GM19463 (cell line): ENCODE measurements around the gene SNRPN.
"Not testable (repeated sequence)": the region's sequence is repeated elsewhere in the genome, so short reads cannot be mapped to it uniquely, and the experiment has no call there.

ENCODE experiments used
- ATAC-seq: cut with Tn5 transposase; IDR thresholded peaks from one replicate; pipeline ENCODE4 v1.9.1; 2021; ENCODE audit warnings: mild to moderate bottlenecking, moderate library complexity; ENCODE audit not compliant: unreplicated experiment

The SNRPN gene

GRCh38 chr15:24966364-24967103 lies 11.7 kb downstream of the SNRPN start:
- no peak for ATAC-seq

GRCh38 chr15:24971052-24971451 lies 16.3 kb downstream of the SNRPN start:
- ATAC-seq: no peak

DNA sequence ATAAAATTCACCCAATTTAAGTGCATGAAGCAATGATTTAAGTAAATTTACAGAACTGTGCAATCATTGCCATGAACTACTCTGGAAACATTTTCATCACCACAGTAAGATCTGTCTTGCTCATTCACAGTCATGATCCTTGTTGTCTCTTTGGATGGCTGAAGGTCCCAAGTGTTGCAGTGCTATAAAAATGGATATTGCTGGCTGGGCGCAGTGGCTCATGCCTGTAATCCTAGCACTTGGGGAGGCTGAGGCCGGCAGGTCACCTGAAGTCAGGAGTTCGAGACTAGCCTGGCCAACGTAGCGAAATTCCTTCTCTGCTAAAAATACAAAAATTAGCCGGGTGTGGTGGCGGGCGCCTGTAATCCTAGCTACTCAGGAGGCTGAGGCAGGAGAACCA lies 17.0 kb downstream of the SNRPN start:
- ATAC-seq: no peak

- not testable (repeated sequence) for ATAC-seq
Measured at GRCh38 chr15:24972707-24973106, 17.9 kb downstream of the SNRPN start.

DNA sequence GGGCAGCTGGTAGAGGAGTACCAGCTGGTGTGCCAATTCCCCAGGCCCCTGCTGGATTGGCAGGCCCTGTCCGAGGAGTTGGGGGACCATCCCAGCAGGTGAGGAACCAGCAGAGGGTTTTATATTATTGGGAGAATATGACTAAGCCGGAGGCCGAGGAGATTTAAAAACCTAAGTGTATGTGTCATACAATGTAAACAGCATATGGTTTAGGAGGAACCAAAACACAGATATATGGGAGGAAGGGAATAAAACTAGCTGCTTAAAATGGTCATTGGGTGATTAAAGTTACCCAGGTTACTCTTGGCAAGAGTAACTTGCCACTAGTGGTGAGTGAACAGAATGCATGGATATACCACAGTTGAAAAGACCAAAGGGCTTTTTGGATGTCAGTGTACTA lies 22.1 kb downstream of the SNRPN start:
- ATAC-seq: no peak

- ATAC-seq: no peak
Measured at GRCh38 chr15:24977686-24978085, 22.9 kb downstream of the SNRPN start.

DNA sequence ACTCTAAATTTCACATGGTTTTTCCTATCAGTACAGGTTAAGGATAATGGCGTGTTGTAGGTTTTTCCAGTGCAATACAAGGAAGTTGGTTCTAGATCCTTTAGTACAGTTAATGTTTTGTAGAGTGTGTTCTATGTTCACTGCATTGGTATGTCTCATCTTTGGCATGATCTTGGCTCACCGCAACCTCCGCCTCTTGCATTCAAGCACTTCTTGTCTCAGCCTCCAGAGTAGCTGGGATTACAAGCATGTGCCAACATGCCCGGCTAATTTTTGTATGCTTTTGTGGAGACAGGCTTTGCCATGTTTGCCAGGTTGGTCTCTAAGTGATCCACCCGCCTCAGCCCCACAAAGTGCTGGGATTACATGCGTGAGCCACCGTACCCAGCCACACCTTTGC lies 30.4 kb downstream of the SNRPN start:
- ATAC-seq: no peak

DNA sequence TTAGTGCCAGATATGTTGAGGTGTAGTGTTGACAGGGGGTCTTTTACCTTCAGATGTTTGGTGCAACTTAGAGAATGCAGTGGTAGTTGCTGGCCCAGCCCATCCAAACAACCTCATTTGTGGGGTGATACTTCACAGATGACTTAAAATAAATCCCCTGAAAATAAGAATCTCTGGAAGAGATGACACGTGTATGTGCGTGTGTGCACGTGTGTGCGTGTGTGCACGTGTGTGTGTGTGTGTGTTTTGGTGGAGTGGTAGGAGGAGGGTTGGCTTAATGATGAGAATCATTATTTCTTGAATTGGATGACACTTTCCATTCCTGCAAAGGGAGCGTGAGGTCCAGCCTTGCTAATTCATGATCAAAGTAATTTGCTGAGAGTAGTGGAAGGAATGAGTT lies 31.9 kb downstream of the SNRPN start:
- no peak for ATAC-seq

DNA sequence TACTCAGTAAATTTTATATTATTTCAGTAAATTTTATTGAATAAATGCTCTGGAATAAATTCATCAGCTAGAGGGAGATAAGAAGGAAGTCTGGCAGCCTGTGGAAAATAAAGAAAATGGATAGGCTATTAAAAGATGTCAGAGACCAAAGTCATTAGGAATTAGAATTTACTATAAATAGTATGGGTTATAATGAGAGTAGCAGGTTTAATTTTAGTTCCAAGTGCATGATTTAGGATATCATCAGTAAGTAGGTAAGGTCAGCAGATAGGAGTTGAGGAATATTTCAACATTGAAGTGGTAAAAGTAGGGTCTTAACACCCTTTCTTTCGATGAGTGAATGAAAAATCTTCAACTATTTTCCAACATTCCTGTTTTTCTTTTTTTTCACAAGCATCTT lies 64.6 kb downstream of the SNRPN start:
- ATAC-seq: no peak

GRCh38 chr15:25022233-25022632 lies 67.4 kb downstream of the SNRPN start:
- ATAC-seq: no peak
